ENCODE data around the gene TMTC4.
"Not testable (repeated sequence)": the region's sequence is repeated elsewhere in the genome, so short reads cannot be mapped to it uniquely, and the experiment has no call there.

TMTC4 gene

DNA sequence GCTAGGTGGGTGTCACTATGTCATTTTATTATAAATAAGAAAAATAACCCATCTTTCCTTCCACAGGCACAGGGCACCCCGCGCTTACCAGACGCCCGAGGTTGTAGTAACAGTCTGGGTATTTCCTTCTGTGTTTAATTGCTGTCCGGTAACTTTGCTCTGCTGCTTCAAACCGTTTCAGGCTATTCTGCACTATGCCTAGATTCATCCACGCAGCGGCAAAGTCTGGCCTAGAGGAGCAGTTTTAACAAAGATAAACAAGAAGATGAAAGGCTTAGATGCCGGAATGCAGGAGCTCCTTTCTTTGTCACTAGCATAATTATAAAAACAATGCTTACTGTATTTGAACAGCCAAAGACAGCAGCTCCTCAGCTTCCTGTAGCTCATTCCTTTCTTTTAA is 49.1 kb downstream of the TMTC4 start:
- DNase-seq (ENCODE audit: low spot score), result no peak

DNA sequence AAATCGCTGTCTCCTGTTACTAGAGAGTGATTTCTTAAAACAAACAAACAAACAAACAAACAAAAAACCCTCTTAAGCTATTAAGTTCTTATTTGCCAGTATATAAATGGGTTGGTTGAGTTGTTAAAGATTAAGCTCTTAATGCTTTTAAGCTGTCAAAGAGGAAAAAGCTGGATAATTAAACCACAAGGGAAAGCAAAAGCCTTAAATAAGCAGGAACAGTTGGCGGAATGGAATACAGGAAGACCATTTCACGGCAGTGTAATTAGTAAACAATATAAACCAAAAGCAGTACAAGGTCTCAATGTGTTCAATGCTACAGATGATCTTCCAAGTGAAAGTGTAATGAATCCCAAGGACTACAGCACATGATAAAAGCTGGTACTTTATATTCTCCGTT is 53.8 kb downstream of the TMTC4 start:
- no peak for DNase-seq (ENCODE audit: low spot score)

DNA sequence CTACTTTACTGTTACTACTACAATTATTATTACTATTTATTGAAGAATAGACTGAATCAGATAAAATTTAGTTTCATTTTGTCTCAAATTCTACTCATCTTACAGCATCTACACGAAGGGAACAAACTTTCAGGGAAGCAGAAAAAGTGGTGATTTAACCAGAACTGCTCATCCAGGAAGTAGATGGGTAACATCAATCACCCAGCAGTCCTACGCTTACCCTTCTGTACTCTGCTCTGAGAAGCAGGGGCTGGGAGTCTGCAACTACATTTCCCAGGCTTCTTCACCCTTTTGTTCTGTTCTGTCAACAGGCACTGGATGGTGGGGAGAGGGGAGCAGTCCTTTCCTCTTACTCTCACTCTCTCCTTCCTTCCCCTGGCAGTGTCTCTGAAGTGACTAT is 54.7 kb downstream of the TMTC4 start:
- DNase-seq (ENCODE audit: low spot score), result no peak

- not testable (repeated sequence) for DNase-seq (ENCODE audit: low spot score)
Observed at GRCh38 chr13:100618897-100619296, 55.7 kb downstream of the TMTC4 start.

DNA sequence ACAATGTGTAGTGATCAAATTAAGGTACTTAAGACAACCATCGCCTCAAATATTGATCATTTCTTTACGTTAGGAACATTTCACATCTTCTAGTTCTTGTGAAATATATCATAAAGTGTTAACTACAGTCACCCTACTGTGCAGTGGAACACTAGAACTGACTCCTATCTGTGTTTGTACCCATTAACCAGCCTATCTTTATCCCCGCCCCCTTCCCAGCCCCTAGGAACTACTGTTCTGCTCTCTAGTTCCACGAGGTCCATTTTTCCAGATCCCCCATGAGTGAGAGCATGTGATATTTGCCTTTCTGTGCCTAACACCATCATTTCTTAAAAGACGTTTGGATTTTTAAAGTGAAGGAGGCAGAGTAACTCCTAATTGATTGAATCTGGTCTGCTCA is 61.6 kb downstream of the TMTC4 start:
- no peak for DNase-seq (ENCODE audit: low spot score)

DNA sequence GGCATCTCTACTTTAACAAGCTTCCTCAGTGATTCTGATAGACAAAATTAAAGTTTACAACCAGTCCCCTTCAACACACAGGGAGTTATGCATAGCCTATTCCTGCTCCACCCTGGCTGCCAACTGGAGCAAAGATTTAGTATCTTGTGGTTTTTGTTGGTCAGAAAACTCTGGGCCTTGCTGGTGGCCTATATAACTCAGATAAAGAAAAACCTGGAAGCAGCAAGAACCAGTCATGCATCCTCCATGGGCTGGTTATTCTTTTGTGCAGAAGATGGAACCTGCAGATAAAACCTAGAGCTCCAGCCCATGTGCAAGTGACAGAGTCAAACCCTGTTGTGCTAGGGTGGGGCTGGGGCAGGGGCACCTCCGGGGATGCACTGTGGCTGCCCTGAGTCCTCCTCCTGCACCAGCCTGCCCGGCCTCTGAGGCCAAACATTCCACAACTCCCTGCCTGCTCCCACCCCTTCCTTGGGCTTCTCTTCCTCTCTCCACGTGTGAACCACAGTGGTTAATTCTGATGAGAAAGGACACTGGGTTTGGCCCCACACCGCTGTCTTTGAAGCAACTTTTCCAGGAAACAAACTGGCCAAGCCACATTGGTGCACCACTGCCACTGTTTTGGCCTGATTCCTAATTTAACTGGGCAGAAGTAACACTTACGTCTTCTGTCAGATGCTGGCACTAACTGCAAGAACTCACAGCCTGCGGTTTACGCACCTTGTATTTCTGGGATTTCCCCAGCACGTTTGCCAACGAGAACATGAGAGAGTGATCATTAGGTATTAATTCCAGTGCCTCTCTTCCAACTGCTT is 62.7 kb downstream of the TMTC4 start:
- DNase-seq (ENCODE audit: low spot score), result no peak

DNA sequence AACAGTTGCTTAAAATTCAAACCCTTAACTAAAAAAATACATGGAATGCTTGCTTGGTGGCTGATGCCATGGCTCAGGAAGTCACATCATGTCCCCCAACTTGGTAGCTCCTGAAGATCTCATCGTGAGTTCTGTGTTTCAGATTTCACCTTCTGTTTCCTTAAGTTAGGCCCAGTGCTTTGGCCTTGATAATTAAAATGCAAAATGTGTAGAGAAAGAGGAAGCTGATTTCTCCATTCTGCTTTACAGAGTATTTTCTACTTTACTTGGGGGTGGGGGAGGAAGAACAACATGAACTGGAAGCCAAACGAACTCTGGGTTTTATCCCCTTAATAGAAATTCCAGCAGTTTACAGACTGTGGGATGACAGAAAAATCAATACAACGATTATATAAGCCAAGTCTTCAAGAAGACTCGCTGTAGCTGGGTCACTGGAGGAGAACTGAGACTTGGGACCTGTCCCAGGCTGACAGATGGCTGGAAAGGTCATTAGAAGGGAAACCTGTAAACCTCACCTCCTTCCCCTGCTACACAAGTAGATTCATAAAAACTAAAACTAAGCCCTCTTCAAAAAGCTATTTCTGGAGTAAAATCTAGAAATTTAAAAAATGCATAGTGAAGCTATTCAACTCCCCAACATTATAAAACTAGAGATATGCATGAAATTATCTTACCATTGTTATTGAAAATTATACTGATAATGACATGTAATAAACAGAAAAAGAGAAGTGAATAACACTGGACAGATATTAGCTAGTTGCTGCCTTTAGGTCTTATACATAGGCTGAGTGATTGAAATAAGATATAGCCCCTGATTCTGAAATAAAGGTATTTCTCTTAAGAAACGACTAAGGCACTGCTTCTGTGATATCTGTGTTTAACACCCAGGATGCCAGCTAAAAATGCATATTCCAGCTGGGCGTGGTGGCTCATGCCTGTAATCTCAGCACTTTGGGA is 63.9 kb downstream of the TMTC4 start:
- DNase-seq (ENCODE audit: low spot score), result no peak

GRCh38 chr13:100608906-100609305 is 65.7 kb downstream of the TMTC4 start:
- no peak for DNase-seq (ENCODE audit: low spot score)

GRCh38 chr13:100608489-100608888 is 66.1 kb downstream of the TMTC4 start:
- no peak for DNase-seq (ENCODE audit: low spot score)

DNA sequence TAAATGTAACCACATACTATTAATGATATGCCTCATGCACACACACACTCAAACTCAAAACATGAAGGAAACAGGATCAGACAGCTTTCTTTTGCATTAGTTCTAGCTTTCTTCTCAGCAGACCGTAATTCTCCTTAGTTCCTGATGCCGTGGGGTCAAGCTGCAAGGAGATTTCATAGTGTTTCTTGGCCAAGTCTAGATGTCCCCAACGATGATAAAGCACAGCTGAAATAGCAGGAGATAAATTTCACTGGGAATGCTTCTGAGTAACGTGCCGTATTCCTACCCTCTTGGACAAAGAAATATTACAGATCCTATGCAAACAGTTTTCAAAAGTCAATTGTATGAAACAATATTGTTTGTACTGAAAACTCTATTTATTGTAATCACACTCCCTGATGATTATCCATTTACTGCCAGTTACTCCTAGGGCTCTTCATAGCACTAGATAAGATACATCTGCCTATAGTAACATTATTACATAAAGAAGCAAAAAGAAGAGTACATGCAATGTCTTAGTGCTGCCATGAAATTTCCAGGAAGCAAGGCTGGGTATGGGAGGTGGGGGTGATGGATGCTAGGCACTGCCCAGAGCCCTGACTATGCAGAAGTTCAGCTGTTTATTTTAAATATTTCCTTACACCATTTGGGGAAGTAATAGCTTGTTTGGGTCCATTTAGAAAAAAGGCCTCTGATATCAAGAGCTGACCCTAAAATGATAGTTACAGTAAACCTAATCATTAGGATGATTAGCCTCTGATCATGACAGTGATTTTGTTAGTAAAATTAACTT is 69.5 kb downstream of the TMTC4 start:
- no peak for DNase-seq (ENCODE audit: low spot score)

DNA sequence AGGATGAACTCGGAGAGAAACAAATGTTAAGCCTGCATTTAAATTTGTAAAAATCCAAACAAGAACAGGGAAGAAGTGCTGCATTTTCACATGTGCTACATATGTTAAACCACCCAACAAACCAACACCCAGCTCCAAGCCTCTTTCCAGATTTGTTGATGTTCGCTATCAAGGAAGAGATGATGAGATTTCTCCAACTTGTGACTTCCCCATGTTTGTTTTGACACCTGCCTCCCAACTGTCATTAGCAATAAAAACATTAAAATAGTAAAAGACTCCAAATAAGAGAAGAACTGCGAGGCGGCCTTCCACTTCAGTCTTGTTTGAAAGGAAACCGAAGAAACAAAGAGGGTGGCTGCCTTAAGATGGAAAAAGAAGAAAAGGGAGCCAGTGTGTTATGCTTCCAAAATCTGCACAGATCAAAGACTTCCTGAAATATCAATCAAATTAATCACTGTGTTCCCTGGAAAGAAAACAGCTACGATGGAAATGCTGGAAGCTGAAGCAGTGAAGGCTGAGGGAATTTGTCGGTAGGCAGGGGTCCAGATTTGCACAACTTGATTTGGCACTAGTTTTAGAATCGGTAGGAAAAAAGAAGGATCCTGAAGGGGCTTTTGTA is 72.0 kb downstream of the TMTC4 start:
- DNase-seq (ENCODE audit: low spot score), result no peak

DNA sequence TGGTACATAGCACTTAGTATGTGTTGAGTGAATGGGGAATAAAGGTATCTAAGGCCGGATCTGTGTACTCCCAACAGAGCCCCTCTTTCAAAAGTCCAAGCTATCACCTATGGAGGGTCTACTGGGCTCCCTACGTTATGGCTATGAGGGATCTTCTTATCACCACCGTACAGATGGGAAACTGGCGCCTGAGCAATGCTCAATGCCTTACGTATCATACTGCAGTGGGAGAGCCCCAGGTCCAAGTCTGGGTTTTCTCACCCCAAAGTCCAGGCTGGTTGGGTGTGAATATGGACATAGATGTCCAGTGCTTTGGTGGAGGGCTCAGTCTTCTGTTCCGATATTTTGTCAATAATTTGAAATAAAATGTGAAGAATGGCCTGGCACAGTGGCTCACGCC is 72.9 kb downstream of the TMTC4 start:
- no peak for DNase-seq (ENCODE audit: low spot score)

DNA sequence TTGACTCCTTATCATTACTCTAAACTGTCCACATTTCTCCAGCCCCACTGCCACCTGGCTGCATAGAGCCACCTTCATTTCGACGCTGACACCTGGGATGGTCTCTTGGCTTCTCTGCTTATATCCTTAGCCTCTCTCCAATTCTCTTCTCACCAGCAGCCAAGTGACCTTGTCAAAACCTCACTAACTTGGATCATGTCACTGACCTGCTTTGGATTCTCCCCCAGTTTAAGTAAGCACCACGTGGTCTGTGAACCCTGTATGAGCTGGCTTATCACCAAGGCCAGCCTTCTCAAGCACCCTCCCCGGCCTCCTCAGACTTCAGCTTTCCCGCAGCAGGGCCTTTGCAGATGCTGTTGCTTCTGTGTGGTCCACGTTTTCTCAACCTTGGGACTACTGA is 73.7 kb downstream of the TMTC4 start:
- no peak for DNase-seq (ENCODE audit: low spot score)

DNA sequence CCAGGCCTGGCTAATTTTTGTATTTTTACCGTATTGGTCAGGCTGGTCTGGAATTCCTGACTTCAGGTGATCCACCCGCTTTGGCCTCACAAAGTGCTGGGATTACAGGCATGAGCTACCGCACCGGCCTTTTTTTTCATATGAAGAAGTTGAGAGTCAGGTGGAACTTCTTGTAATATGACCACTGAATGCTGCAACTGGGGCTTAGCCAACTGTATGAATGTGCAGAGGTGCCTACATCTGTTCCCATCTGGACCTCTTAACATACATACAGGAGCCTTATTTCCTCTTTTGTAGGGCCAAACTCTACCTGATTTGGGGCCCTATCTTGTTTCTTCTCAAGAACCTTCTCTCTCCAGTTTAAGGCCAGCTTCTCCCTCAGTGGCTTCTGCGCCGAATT is 74.1 kb downstream of the TMTC4 start:
- DNase-seq (ENCODE audit: low spot score), result no peak

- no peak for DNase-seq (ENCODE audit: low spot score)
Observed at GRCh38 chr13:100597253-100597652, 77.3 kb downstream of the TMTC4 start.

DNA sequence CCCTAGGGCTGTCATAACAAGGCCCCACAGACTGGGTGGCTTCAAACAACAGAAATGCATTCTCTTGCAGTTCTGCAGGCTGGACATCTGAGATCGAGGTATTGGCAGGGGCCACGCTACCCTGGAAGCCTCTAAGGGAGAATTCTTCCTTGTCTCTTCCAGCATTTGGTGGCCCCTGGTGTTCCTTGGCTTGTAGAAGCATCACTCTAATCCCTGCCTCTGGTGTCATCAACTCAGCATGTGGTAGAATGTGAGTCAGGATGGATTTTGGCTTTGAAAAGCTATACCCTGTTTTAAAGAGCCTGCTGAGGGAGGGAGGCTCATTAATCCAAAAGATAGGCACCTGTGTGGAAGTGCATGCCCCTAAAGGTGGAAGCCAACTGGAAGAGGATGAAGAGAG is 78.1 kb downstream of the TMTC4 start:
- DNase-seq (ENCODE audit: low spot score), result no peak

DNA sequence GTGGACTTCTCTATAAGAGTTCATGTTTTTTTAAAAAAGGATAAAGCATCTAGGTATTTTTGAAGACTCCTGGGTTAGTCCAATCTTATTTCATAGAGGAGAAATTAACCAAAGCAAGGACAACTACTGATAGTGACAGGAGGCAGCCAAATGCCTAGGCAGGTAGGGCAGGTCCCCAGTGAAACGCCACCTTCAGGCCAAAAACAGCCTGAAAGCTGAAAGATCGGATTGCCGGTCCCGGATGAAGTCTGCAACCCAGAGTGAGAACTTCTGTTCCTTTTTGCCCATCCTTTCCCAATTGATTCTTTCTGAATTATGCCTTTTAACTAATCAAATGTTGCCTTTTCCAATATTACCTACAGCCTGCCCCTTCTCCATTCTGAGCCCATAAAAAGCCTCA is 79.9 kb downstream of the TMTC4 start:
- DNase-seq (ENCODE audit: low spot score), result no peak

- DNase-seq (ENCODE audit: low spot score), result no peak
Observed at GRCh38 chr13:100594255-100594654, 80.3 kb downstream of the TMTC4 start.

- DNase-seq (ENCODE audit: low spot score), result no peak
Observed at GRCh38 chr13:100589178-100589725, 85.3 kb downstream of the TMTC4 start.

DNA sequence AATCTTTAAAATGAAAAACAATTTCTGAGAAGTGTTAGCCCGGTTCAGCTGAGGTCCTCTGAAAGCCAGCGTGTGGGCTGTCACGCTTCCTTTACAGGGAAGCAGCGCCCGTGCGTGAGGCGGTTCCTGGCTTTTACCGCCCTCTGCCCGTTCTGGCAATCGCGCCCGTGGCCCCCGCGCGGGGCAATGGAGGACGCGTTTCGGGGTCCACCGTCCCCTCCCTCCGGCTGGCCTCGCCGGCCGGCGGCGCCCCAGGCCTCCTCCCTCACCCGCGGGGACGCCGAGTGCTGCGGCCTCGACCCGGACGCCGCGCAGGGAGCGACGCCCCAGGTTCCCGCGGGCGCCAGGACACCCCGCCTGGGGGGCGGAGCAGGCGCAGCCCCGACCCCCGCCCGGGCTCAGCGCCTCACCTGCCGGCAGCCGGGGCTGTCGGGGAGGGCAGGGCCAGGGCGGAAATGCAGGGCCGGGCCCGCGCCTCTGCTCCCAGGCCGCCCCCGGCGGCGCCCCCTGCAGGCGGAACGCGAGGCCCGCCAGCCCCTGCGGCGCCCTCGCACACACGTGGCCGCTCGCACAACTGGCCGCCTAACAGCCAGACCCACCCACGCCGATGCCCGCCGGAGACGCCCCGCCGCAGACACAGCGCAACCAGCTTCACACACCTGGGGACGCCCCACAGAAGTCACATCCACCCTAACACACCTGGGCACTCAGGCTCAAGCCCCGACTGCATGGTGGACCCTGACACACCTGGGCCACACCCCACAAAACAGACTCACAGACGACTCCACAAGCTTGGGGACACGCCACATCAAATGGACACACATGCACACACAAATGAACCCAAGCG is 86.0 kb downstream of the TMTC4 start, which contains the start of gene GGACT:
TSS of gene GGACT (minus strand) at position 459 of the 847 bp plus-strand sequence. CDS start 56,198 bp downstream, outside the sequence.
- DNase-seq (ENCODE audit: low spot score), result peak; percentile 71
